IMR-90 (cell line): ENCODE data around the gene MCFD2. TPM values are rescaled to one million over a fixed set of nuclear protein-coding genes. Genes with fewer than 3 reads are reported as not detected.

ENCODE experiments used
- ATAC-seq: fragments of 200-7000 bp; cut with Tn5 transposase; 2 replicates; pipeline ENCODE4 v1.9.1; 2020; ENCODE audit warnings: low read depth, mild to moderate bottlenecking, moderate library complexity
- BruUV-seq: library from RNA; stranded (reverse); fragments of 400-500 nt; replicated peaks from 2 replicates; lab custom pipeline; 2021; lab: Mats Ljungman, UMichigan
- CTCF ChIA-PET: fragments of 300-600 bp; formaldehyde crosslinking; extraction: SDS; loops from one replicate; lab custom pipeline; 2021; ENCODE audit warnings: antibody characterized with exemption; lab: Yijun Ruan, JAX
- POLR2A ChIA-PET: fragments of 300-600 bp; sonication (Branson Sonifier 250); formaldehyde crosslinking; loops from one replicate; lab custom pipeline; 2022; ENCODE audit warnings: antibody characterized with exemption; ENCODE audit not compliant: unreplicated experiment; lab: Charles Lee
- DNase-seq: peaks from one replicate; pipeline ENCODE4 v3.0.0; 2013
- H2AFZ ChIP-seq: replicated peaks from 2 replicates; pipeline ENCODE3; 2013; ENCODE audit warnings: low read length, mild to moderate bottlenecking; ENCODE audit not compliant: poor library complexity
- H2AK5ac ChIP-seq: 2 replicates; pipeline ENCODE4 v1.6.1; 2013; ENCODE audit warnings: low read depth, low read length, inconsistent platforms
- H2AK9ac ChIP-seq: replicated peaks from 2 replicates; pipeline ENCODE3; 2013; ENCODE audit warnings: mild to moderate bottlenecking, low read depth, low read length, moderate library complexity; ENCODE audit not compliant: poor library complexity
- H2BK120ac ChIP-seq: 2 replicates; pipeline ENCODE4 v1.6.1; 2013; ENCODE audit warnings: low read depth, low read length, inconsistent platforms
- H2BK15ac ChIP-seq: 3 replicates; pipeline ENCODE4 v1.6.1; 2013; ENCODE audit warnings: low read depth, low read length, inconsistent platforms
- H2BK20ac ChIP-seq: 2 replicates; pipeline ENCODE4 v1.6.1; 2013; ENCODE audit warnings: low read depth, mild to moderate bottlenecking, inconsistent platforms, low read length, moderate library complexity
- H2BK5ac ChIP-seq: 2 replicates; pipeline ENCODE4 v1.6.1; 2013; ENCODE audit warnings: mild to moderate bottlenecking, low read depth, low read length, inconsistent platforms; ENCODE audit not compliant: poor library complexity, severe bottlenecking
- H3K14ac ChIP-seq: replicated peaks from 2 replicates; pipeline ENCODE4 v1.6.1; 2013; ENCODE audit warnings: low read depth, low read length, inconsistent platforms
- H3K18ac ChIP-seq: 2 replicates; pipeline ENCODE4 v1.6.1; 2013; ENCODE audit warnings: low read depth, low read length, control low read depth
- H3K23ac ChIP-seq: 2 replicates; pipeline ENCODE4 v1.6.1; 2013; ENCODE audit warnings: low read depth, low read length, inconsistent platforms
- H3K27ac ChIP-seq: 2 replicates; pipeline ENCODE4 v1.5.1; 2013; ENCODE audit warnings: mild to moderate bottlenecking, control low read depth, low read length; ENCODE audit not compliant: insufficient read depth
- H3K27me3 ChIP-seq: 2 replicates; pipeline ENCODE4 v1.6.1; 2013; ENCODE audit warnings: low read length; ENCODE audit not compliant: control insufficient read depth, insufficient read depth
- H3K36me3 ChIP-seq: 2 replicates; pipeline ENCODE4 v1.6.1; 2013; ENCODE audit warnings: low read length, mixed read lengths; ENCODE audit not compliant: control insufficient read depth, insufficient read depth
- H3K4ac ChIP-seq: 2 replicates; pipeline ENCODE4 v1.6.1; 2013; ENCODE audit warnings: low read depth, low read length, inconsistent platforms
- H3K4me1 ChIP-seq: 2 replicates; pipeline ENCODE4 v1.6.1; 2013; ENCODE audit warnings: low read length, mixed read lengths; ENCODE audit not compliant: control insufficient read depth, insufficient read depth
- H3K4me2 ChIP-seq: 2 replicates; pipeline ENCODE4 v1.6.1; 2013; ENCODE audit warnings: low read depth, mild to moderate bottlenecking, control low read depth, low read length, moderate library complexity
- H3K4me3 ChIP-seq: 2 replicates; pipeline ENCODE4 v1.5.1; 2013; ENCODE audit warnings: low read depth, mild to moderate bottlenecking, control low read depth, low read length, moderate library complexity; ENCODE audit not compliant: insufficient read depth
- H3K56ac ChIP-seq: 2 replicates; pipeline ENCODE4 v1.6.1; 2013; ENCODE audit warnings: low read length, inconsistent platforms; ENCODE audit not compliant: insufficient read depth; ENCODE audit errors: extremely low read depth
- H3K79me1 ChIP-seq, 2 experiments: 2 replicates each; pipeline ENCODE4 v1.6.1; 2013; ENCODE audit warnings: low read length in 2 of 2, inconsistent platforms in 1 of 2, low read depth in 1 of 2
- H3K9ac ChIP-seq: 2 replicates; pipeline ENCODE4 v1.6.1; 2013; ENCODE audit warnings: low read depth, low read length, control low read depth
- H3K9me1 ChIP-seq: 2 replicates; pipeline ENCODE4 v1.6.1; 2013; ENCODE audit warnings: low read length, inconsistent platforms; ENCODE audit not compliant: insufficient read depth
- H3K9me3 ChIP-seq: 2 replicates; pipeline ENCODE4 v1.6.1; 2013; ENCODE audit warnings: low read length; ENCODE audit not compliant: control insufficient read depth, insufficient read depth
- H4K20me1 ChIP-seq: 2 replicates; pipeline ENCODE4 v1.6.1; 2013; ENCODE audit warnings: low read length, inconsistent platforms; ENCODE audit not compliant: insufficient read depth
- H4K5ac ChIP-seq: 2 replicates; pipeline ENCODE4 v1.6.1; 2013; ENCODE audit warnings: mild to moderate bottlenecking, low read depth, low read length, control low read depth
- H4K8ac ChIP-seq, 2 experiments: 2 replicates each; pipeline ENCODE4 v1.6.1; 2013; ENCODE audit warnings: low read depth in 2 of 2, low read length in 2 of 2, control low read depth in 1 of 2, inconsistent platforms in 1 of 2
- H4K91ac ChIP-seq: 2 replicates; pipeline ENCODE4 v1.6.1; 2013; ENCODE audit warnings: low read depth, low read length, inconsistent platforms; ENCODE audit not compliant: insufficient read depth
- CEBPB ChIP-seq: IDR thresholded peaks from 2 replicates; pipeline ENCODE4 v1.6.1; 2012; ENCODE audit warnings: low read depth, low read length, improper control_type of control experiment
- CTCF ChIP-seq: conservative IDR thresholded peaks from 2 replicates; pipeline ENCODE4 v1.5.1; 2012; ENCODE audit warnings: mild to moderate bottlenecking, low read depth, low read length, improper control_type of control experiment
- MAZ ChIP-seq: IDR thresholded peaks from 2 replicates; pipeline ENCODE4 v1.6.1; 2012; ENCODE audit warnings: low read depth, mild to moderate bottlenecking, low read length, improper control_type of control experiment, moderate library complexity, borderline replicate concordance
- RCOR1 ChIP-seq: IDR thresholded peaks from 2 replicates; pipeline ENCODE4 v1.6.1; 2012; ENCODE audit warnings: mild to moderate bottlenecking, low read length, improper control_type of control experiment; ENCODE audit not compliant: insufficient replicate concordance
- SMC3 ChIP-seq: fragments of 150-350 bp; IDR thresholded peaks from 2 replicates; pipeline ENCODE4 v1.6.1; 2016; ENCODE audit warnings: low read depth, mild to moderate bottlenecking, antibody characterized with exemption, low read length, moderate library complexity
- WGBS, 2 experiments: methylation state at CpG; one replicate each; pipeline versions ENCODE4 v1.1.5 to v1.1.7; 2013; ENCODE audit warnings: missing lambda C conversion rate in 2 of 2; ENCODE audit not compliant: insufficient read length in 1 of 2; ENCODE audit errors: extremely low coverage in 2 of 2; 5-methylcytosine and 5-hydroxymethylcytosine counted together
- dilution Hi-C: fragments of 300-500 bp; cut with HindIII; formaldehyde crosslinking; loops from one replicate; pipeline ENCODE4 v1.14.3; 2018; ENCODE audit warnings: low sequenced_read_pairs; ENCODE audit not compliant: unreplicated experiment
- in situ Hi-C: fragments of 300-500 bp; cut with MboI; formaldehyde crosslinking; loops from 3 replicates; pipeline ENCODE4 v1.14.3; 2019; ENCODE audit warnings: low sequenced_read_pairs, inconsistent platforms, mixed read lengths
- intact Hi-C: fragments of 100-400 bp; cut with micrococcal nuclease; formaldehyde crosslinking; loops from 2 replicates; pipeline ENCODE4 v1.10.0; 2022
- polyA plus RNA-seq, 3 experiments: library from polyadenylated mRNA; depleted of rRNA; stranded (reverse); fragments of >200 nt; gene quantifications; 2 replicates each; pipeline ENCODE4 v1.2.3, GENCODE V29; 2012; ENCODE audit warnings: low replicate concordance in 1 of 3
- total RNA-seq: library from RNA; depleted of rRNA; stranded (reverse); fragments of >200 nt; gene quantifications from 2 replicates; pipeline ENCODE4 v1.2.3, GENCODE V29; 2012

Gene MCFD2
- total and polyA plus RNA-seq, 2 of the 4 experiments (the other 2 are of a cell fraction) = 145 to 177 TPM

- DNase-seq (peak; percentile 84), ATAC-seq (peak; percentile 6)
- ChIA-PET CTCF (interaction anchor here (0.5 to 1.0 kb wide), 3 partner anchors 102 to 296 kb away, joined by 3 read pairs; no protein-coding TSS in a partner anchor), POLR2A (no interaction called here)
- Histone ChIP-seq H3K27me3 (no peaks in the 10 kb centered on the region), H2AFZ (peak overlapping the region; percentile 80), H2BK120ac (peak overlapping the region; percentile 99), H3K79me1 (peaks cover 24 to 78% of the 10 kb centered on the region in 2 experiments), H2BK5ac (peak overlapping the region; percentile 100), H3K4me3 (no peak overlapping the region), H3K18ac (peak overlapping the region; percentile 95), H3K4me1 (peaks cover 50% of the 10 kb centered on the region), H3K9ac (peak overlapping the region; percentile 40), H4K8ac (peak overlapping the region; percentile 72 to 100), H3K14ac (peak overlapping the region; percentile 99), H4K20me1 (no peaks in the 10 kb centered on the region; the same call in 1 of the 2 replicates), H3K23ac (peak overlapping the region; percentile 99), H2AK5ac (peak overlapping the region; percentile 100), H3K4me2 (peak overlapping the region; percentile 24), H4K5ac (peak overlapping the region; percentile 97), H3K9me3 (no peaks in the 10 kb centered on the region), H2BK20ac (peak overlapping the region; percentile 99), H4K91ac (peak overlapping the region; percentile 98), H3K4ac (peak overlapping the region; percentile 100), H2AK9ac (peak overlapping the region; percentile 87), H3K9me1 (peaks cover 54% of the 10 kb centered on the region), H2BK15ac (peak overlapping the region; percentile 100; the same call in 2 of the 3 replicates), H3K36me3 (no peaks in the 10 kb centered on the region), H3K56ac (peak overlapping the region; percentile 44), H3K27ac (peak overlapping the region; percentile 91)
- TF ChIP-seq SMC3 = 0 out of 2 replicates have a peak, but pooled peaks have one; percentile 8
- 0 out of 2 replicates have a peak, but pooled peaks have one; percentile 2 for TF ChIP-seq CTCF
- TF ChIP-seq MAZ = 0 out of 2 replicates have a peak, but pooled peaks have one; percentile 16
- TF ChIP-seq RCOR1 = no peak
- TF ChIP-seq CEBPB = no peak
- dilution Hi-C loops (no loop called here), intact Hi-C loops (no loop called here), in situ Hi-C loops (no loop called here)
- 0% methylated on average over 1 of the region's 8 CpGs; no CpG with 5 or more reads in 1 of the 2 experiments for WGBS, 2 experiments
- no TSS peak for BruUV-seq
Measured at GRCh38 chr2:46878886-46879285, 36.7 kb downstream of the MCFD2 start.
